Measurements from ENCODE around the gene SCT.

Gene SCT

GRCh38 chr11:643849-644738 is 17.1 kb upstream of the SCT start:
- no peak for DNase-seq (ENCODE audit: low read depth)

- no peak for DNase-seq (ENCODE audit: low read depth)
Observed at GRCh38 chr11:643366-643765, 16.4 kb upstream of the SCT start.

GRCh38 chr11:641806-642370 is 14.9 kb upstream of the SCT start:
- DNase-seq (ENCODE audit: low read depth), result no peak

- DNase-seq (ENCODE audit: low read depth), result no peak
Observed at GRCh38 chr11:640021-640706, 13.2 kb upstream of the SCT start.

GRCh38 chr11:639332-639955 is 12.5 kb upstream of the SCT start:
- no peak for DNase-seq (ENCODE audit: low read depth)

- DNase-seq (ENCODE audit: low read depth), result no peak
Observed at GRCh38 chr11:638631-639331, 11.8 kb upstream of the SCT start.

GRCh38 chr11:637593-638521 is 10.9 kb upstream of the SCT start:
- DNase-seq (ENCODE audit: low read depth), result no peak

GRCh38 chr11:637333-637592 is 10.3 kb upstream of the SCT start:
- DNase-seq (ENCODE audit: low read depth), result no peak

- no peak for DNase-seq (ENCODE audit: low read depth)
Observed at GRCh38 chr11:636511-637332, 9.7 kb upstream of the SCT start, which contains the start of gene DRD4. TSS of gene DRD4 (plus strand) at chr11:637269. CDS start at chr11:637305, 36 bp downstream.

- no peak for DNase-seq (ENCODE audit: low read depth)
Observed at GRCh38 chr11:635945-636510, 9.0 kb upstream of the SCT start.

- DNase-seq (ENCODE audit: low read depth), result no peak
Observed at GRCh38 chr11:630871-631270, 3.9 kb upstream of the SCT start.

GRCh38 chr11:629237-629583 is 2.2 kb upstream of the SCT start:
- DNase-seq (ENCODE audit: low read depth), result no peak

GRCh38 chr11:628056-628455 is 1.1 kb upstream of the SCT start:
- DNase-seq (ENCODE audit: low read depth), result no peak

- DNase-seq (ENCODE audit: low read depth), result no peak
Observed at GRCh38 chr11:627308-627576, 261 bp upstream of the SCT start.

GRCh38 chr11:625636-626268 is 1.2 kb downstream of the SCT start:
- DNase-seq (ENCODE audit: low read depth), result no peak

GRCh38 chr11:624705-625635 is 2.0 kb downstream of the SCT start, which contains the start of gene CDHR5:
TSS of gene CDHR5 (minus strand) at chr11:624955. CDS start at chr11:624902, 53 bp downstream.
- DNase-seq (ENCODE audit: low read depth), result no peak

- no peak for DNase-seq (ENCODE audit: low read depth)
Observed at GRCh38 chr11:623999-624704, 2.8 kb downstream of the SCT start.

GRCh38 chr11:623349-623869 is 3.6 kb downstream of the SCT start:
- no peak for DNase-seq (ENCODE audit: low read depth)

Measured in stimulated activated CD8-positive, alpha-beta memory T cell treated with anti-CD3 and anti-CD28 coated beads, Interleukin-15, amount 100 ng/mL, for 24 hours (primary cell).